WTC11 (cell line): Measurements from ENCODE around the gene YARS2. TPM values are rescaled to one million over a fixed set of nuclear protein-coding genes. Genes with fewer than 3 reads are reported as not detected.

Experiments used
- ATAC-seq: fragments of 200-7000 bp; cut with Tn5 transposase; 2 replicates; pipeline ENCODE4 v1.10.0; 2021; ENCODE audit warnings: mild to moderate bottlenecking, moderate library complexity
- CTCF ChIA-PET: fragments of 300-600 bp; sonication (Branson Sonifier 250); formaldehyde crosslinking; loops from one replicate; lab custom pipeline; 2021; ENCODE audit warnings: antibody characterized with exemption; lab: Charles Lee
- POLR2A ChIA-PET: fragments of 350-600 bp; sonication (Branson Sonifier 250); formaldehyde crosslinking; loops from one replicate; lab custom pipeline; 2021; ENCODE audit warnings: antibody characterized with exemption; lab: Charles Lee
- DNase-seq: peaks from one replicate; pipeline ENCODE4 v3.0.0; 2021; ENCODE audit warnings: low spot score
- H3K27ac Mint-ChIP-seq: 2 replicates; pipeline ENCODE4 v1.8.0; 2021; ENCODE audit warnings: mixed read lengths
- H3K27me3 Mint-ChIP-seq: 2 replicates; pipeline ENCODE4 v1.8.0; 2021; ENCODE audit warnings: low read depth, mild to moderate bottlenecking, moderate library complexity, mixed read lengths
- H3K36me3 Mint-ChIP-seq: 2 replicates; pipeline ENCODE4 v1.8.0; 2021; ENCODE audit warnings: mixed read lengths
- H3K4me1 Mint-ChIP-seq: 2 replicates; pipeline ENCODE4 v1.8.0; 2022; ENCODE audit warnings: mixed read lengths
- H3K4me3 Mint-ChIP-seq: 2 replicates; pipeline ENCODE4 v1.8.0; 2021; ENCODE audit warnings: mild to moderate bottlenecking, moderate library complexity, mixed read lengths
- H3K9me3 Mint-ChIP-seq: 2 replicates; pipeline ENCODE4 v1.8.0; 2021; ENCODE audit warnings: mixed read lengths
- ATF3 ChIP-seq: sonication (generic); formaldehyde crosslinking; conservative IDR thresholded peaks from 2 replicates; pipeline ENCODE4 v1.8.1; 2022; ENCODE audit warnings: mild to moderate bottlenecking, missing genetic modification reagents
- CBFB ChIP-seq: sonication (generic); formaldehyde crosslinking; IDR thresholded peaks from 2 replicates; pipeline ENCODE4 v1.8.1; 2022; ENCODE audit warnings: mild to moderate bottlenecking, low read depth, missing genetic modification reagents
- FOXK1 ChIP-seq: sonication (generic); formaldehyde crosslinking; IDR thresholded peaks from 2 replicates; pipeline ENCODE4 v1.8.0; 2022; ENCODE audit warnings: mild to moderate bottlenecking, moderate library complexity, missing genetic modification reagents
- GRHL2 ChIP-seq: fragments of 250-450 bp; sonication (Bioruptor Pico); IDR thresholded peaks from 2 replicates; pipeline ENCODE4 v1.8.0; 2022; ENCODE audit warnings: mild to moderate bottlenecking, moderate library complexity; ENCODE audit not compliant: insufficient replicate concordance, severe bottlenecking
- IRF1 ChIP-seq: sonication (generic); formaldehyde crosslinking; IDR thresholded peaks from 2 replicates; pipeline ENCODE4 v1.8.0; 2023; ENCODE audit warnings: missing genetic modification reagents
- IRF2 ChIP-seq: sonication (generic); formaldehyde crosslinking; IDR thresholded peaks from 2 replicates; pipeline ENCODE4 v1.8.0; 2022; ENCODE audit warnings: low read depth, missing genetic modification reagents, borderline replicate concordance
- JAZF1 ChIP-seq: fragments of 250-450 bp; sonication (Bioruptor Pico); IDR thresholded peaks from 2 replicates; pipeline ENCODE4 v1.9.0; 2021; ENCODE audit warnings: moderate library complexity, mild to moderate bottlenecking, inconsistent platforms
- MYBL2 ChIP-seq: sonication (generic); formaldehyde crosslinking; IDR thresholded peaks from 2 replicates; pipeline ENCODE4 v1.8.1; 2023; ENCODE audit warnings: mild to moderate bottlenecking, moderate library complexity, missing genetic modification reagents
- NFE2L1 ChIP-seq: sonication (generic); formaldehyde crosslinking; IDR thresholded peaks from 2 replicates; pipeline ENCODE4 v1.8.1; 2023; ENCODE audit warnings: missing genetic modification reagents
- PRDM15 ChIP-seq: sonication (generic); formaldehyde crosslinking; IDR thresholded peaks from 2 replicates; pipeline ENCODE4 v1.8.0; 2022; ENCODE audit warnings: missing genetic modification reagents
- PREB ChIP-seq: sonication (generic); formaldehyde crosslinking; IDR thresholded peaks from 2 replicates; pipeline ENCODE4 v1.8.1; 2022; ENCODE audit warnings: mild to moderate bottlenecking, missing genetic modification reagents, moderate library complexity, borderline replicate concordance
- RELA ChIP-seq: sonication (generic); formaldehyde crosslinking; IDR thresholded peaks from 2 replicates; pipeline ENCODE4 v1.8.1; 2022; ENCODE audit warnings: missing genetic modification reagents, mild to moderate bottlenecking, borderline replicate concordance
- SMAD4 ChIP-seq: sonication (generic); formaldehyde crosslinking; IDR thresholded peaks from 2 replicates; pipeline ENCODE4 v1.8.0; 2022; ENCODE audit warnings: mild to moderate bottlenecking, missing genetic modification reagents
- SP1 ChIP-seq: sonication (generic); formaldehyde crosslinking; conservative IDR thresholded peaks from 2 replicates; pipeline ENCODE4 v1.8.1; 2022; ENCODE audit warnings: missing genetic modification reagents
- STAT6 ChIP-seq: sonication (generic); formaldehyde crosslinking; conservative IDR thresholded peaks from 2 replicates; pipeline ENCODE4 v1.8.1; 2023; ENCODE audit warnings: mild to moderate bottlenecking, low read depth, missing genetic modification reagents, moderate library complexity
- TEAD4 ChIP-seq: sonication (generic); formaldehyde crosslinking; IDR thresholded peaks from 2 replicates; pipeline ENCODE4 v1.8.0; 2022; ENCODE audit warnings: mild to moderate bottlenecking, missing genetic modification reagents
- USF1 ChIP-seq: sonication (generic); formaldehyde crosslinking; IDR thresholded peaks from 2 replicates; pipeline ENCODE4 v1.8.0; 2022; ENCODE audit warnings: mild to moderate bottlenecking, missing genetic modification reagents
- ZNF138 ChIP-seq: sonication (generic); formaldehyde crosslinking; conservative IDR thresholded peaks from 2 replicates; pipeline ENCODE4 v1.8.1; 2022; ENCODE audit warnings: mild to moderate bottlenecking, moderate library complexity, missing genetic modification reagents
- ZNF263 ChIP-seq: sonication (generic); formaldehyde crosslinking; IDR thresholded peaks from 2 replicates; pipeline ENCODE4 v1.8.1; 2022; ENCODE audit warnings: low read depth, mild to moderate bottlenecking, moderate library complexity, missing genetic modification reagents
- ZNF416 ChIP-seq: fragments of 250-450 bp; sonication (Bioruptor Pico); IDR thresholded peaks from 2 replicates; pipeline ENCODE4 v1.9.0; 2021; ENCODE audit warnings: mild to moderate bottlenecking, inconsistent platforms
- ZNF671 ChIP-seq: fragments of 250-450 bp; sonication (Bioruptor Pico); IDR thresholded peaks from 2 replicates; pipeline ENCODE4 v1.8.0; 2021; ENCODE audit warnings: mild to moderate bottlenecking
- total RNA-seq: library from RNA; stranded (reverse); gene quantifications from 3 replicates; pipeline ENCODE4 v1.2.3, GENCODE V29; 2021

Gene YARS2
- total RNA-seq, 1 experiment from 2014 or later: 41.4 TPM

- TF ChIP-seq SP1 (no peak), CBFB (CRISPR knock-in tag) (no peak), ZNF263 (CRISPR knock-in tag) (no peak), ATF3 (CRISPR knock-in tag) (no peak), IRF1 (CRISPR knock-in tag) (no peak), IRF2 (CRISPR knock-in tag) (no peak), ZNF138 (CRISPR knock-in tag) (no peak)
- no peaks in the 10 kb centered on the region for H3K4me1 Mint-ChIP-seq
- H3K4me3 Mint-ChIP-seq: no peak overlapping the region
- no peak overlapping the region for H3K27ac Mint-ChIP-seq
- H3K27me3 Mint-ChIP-seq: no peaks in the 10 kb centered on the region
- ChIA-PET CTCF (interaction anchor here (2.0 kb wide), 1 partner anchor 41 kb away, joined by 6 read pairs; the partner anchor contains the start of gene YARS2), POLR2A (no interaction called here)
- H3K36me3 Mint-ChIP-seq: peaks cover 31% of the 10 kb centered on the region
- no peak for ATAC-seq
- H3K9me3 Mint-ChIP-seq: no peaks in the 10 kb centered on the region
- DNase-seq: no peak
Observed at GRCh38 chr12:32714772-32715171, 40.9 kb downstream of the YARS2 start.

- ATAC-seq (no peak), DNase-seq (no peak)
- Mint-ChIP-seq H3K4me1 (no peaks in the 10 kb centered on the region), H3K27me3 (no peaks in the 10 kb centered on the region), H3K36me3 (peaks cover 20% of the 10 kb centered on the region), H3K9me3 (no peaks in the 10 kb centered on the region), H3K4me3 (no peak overlapping the region), H3K27ac (no peak overlapping the region)
- CTCF ChIA-PET: no interaction called here
- TF ChIP-seq NFE2L1 (no peak), ZNF416 (CRISPR knock-in tag) (no peak), STAT6 (no peak), JAZF1 (CRISPR knock-in tag) (no peak), PREB (CRISPR knock-in tag) (no peak), TEAD4 (CRISPR knock-in tag) (no peak), GRHL2 (CRISPR knock-in tag) (no peak), FOXK1 (no peak)
- POLR2A ChIA-PET: interaction anchor here (0.6 kb wide), 1 partner anchor 257 kb away, joined by 3 read pairs; no protein-coding TSS in a partner anchor
Observed at GRCh38 chr12:32708926-32709325, 46.8 kb downstream of the YARS2 start.

GRCh38 chr12:32706335-32707024 is 49.2 kb downstream of the YARS2 start:
- H3K4me1 Mint-ChIP-seq: no peaks in the 10 kb centered on the region
- no peak for ATAC-seq
- no peak overlapping the region for H3K4me3 Mint-ChIP-seq
- peak overlapping the region; percentile 60; the same call in 1 of the 2 replicates for H3K27ac Mint-ChIP-seq
- no peak for DNase-seq
- CTCF ChIA-PET: no interaction called here
- no peaks in the 10 kb centered on the region for H3K9me3 Mint-ChIP-seq
- H3K27me3 Mint-ChIP-seq: no peaks in the 10 kb centered on the region
- POLR2A ChIA-PET: interaction anchor here (0.6 kb wide), 1 partner anchor 48 kb away, joined by 3 read pairs; no protein-coding TSS in a partner anchor
- peaks cover 13% of the 10 kb centered on the region for H3K36me3 Mint-ChIP-seq
- TF ChIP-seq SMAD4 (CRISPR knock-in tag): no peak
- TF ChIP-seq ATF3 (CRISPR knock-in tag): no peak
- TF ChIP-seq PREB (CRISPR knock-in tag): no peak
- TF ChIP-seq PRDM15: no peak
- no peak for TF ChIP-seq MYBL2 (CRISPR knock-in tag)
- no peak for TF ChIP-seq ZNF263 (CRISPR knock-in tag)
- no peak for TF ChIP-seq USF1 (CRISPR knock-in tag)
- TF ChIP-seq ZNF671: no peak
- TF ChIP-seq RELA: no peak
